ENCODE results near the gene VPS72.
"Not testable (repeated sequence)": the region's sequence is repeated elsewhere in the genome, so short reads cannot be mapped to it uniquely, and the experiment has no call there.

- TF ChIP-seq POLR2AphosphoS5, POLR2A (IDR thresholded peaks at IDR 0.05): not testable (repeated sequence)
- TF ChIP-seq, protein P1, sequence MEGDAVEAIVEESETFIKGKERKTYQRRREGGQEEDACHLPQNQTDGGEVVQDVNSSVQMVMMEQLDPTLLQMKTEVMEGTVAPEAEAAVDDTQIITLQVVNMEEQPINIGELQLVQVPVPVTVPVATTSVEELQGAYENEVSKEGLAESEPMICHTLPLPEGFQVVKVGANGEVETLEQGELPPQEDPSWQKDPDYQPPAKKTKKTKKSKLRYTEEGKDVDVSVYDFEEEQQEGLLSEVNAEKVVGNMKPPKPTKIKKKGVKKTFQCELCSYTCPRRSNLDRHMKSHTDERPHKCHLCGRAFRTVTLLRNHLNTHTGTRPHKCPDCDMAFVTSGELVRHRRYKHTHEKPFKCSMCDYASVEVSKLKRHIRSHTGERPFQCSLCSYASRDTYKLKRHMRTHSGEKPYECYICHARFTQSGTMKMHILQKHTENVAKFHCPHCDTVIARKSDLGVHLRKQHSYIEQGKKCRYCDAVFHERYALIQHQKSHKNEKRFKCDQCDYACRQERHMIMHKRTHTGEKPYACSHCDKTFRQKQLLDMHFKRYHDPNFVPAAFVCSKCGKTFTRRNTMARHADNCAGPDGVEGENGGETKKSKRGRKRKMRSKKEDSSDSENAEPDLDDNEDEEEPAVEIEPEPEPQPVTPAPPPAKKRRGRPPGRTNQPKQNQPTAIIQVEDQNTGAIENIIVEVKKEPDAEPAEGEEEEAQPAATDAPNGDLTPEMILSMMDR (IDR thresholded peaks at IDR 0.05): not testable (repeated sequence)
Observed at GRCh38 chr1:151188667-151189066, 1.3 kb downstream of the VPS72 start.

Data from upper lobe of left lung (tissue), 4 donors.